Astrocyte of the spinal cord (primary cell): ENCODE results near the gene HOMER1.
A peak's percentile ranks its signal among the peaks of the same experiment; 100 is the strongest.

Source experiments
- DNase-seq: peaks from one replicate; pipeline ENCODE4 v3.0.0; 2011; ENCODE audit warnings: low read depth, low spot score
- H3K4me3 ChIP-seq: 2 replicates; pipeline ENCODE4 v1.5.1; 2011; ENCODE audit warnings: low read depth, mild to moderate bottlenecking, low read length, moderate library complexity
- CTCF ChIP-seq: IDR thresholded peaks from 2 replicates; pipeline ENCODE4 v1.5.1; 2012; ENCODE audit warnings: low read depth, mild to moderate bottlenecking, low read length, inconsistent platforms
- in situ Hi-C: cut with HindIII; loops from 2 replicates; pipeline ENCODE4 v1.10.0; 2017; ENCODE audit warnings: low sequenced_read_pairs

The HOMER1 gene

GRCh38 chr5:79512471-79513307 lies 1.2 kb downstream of the HOMER1 start:
- DNase-seq = peak; percentile 38
- in situ Hi-C loops = no loop called here
- TF ChIP-seq CTCF = no peak
- peak overlapping the region; percentile 74 for H3K4me3 ChIP-seq

- no peak for TF ChIP-seq CTCF
- in situ Hi-C loops = no loop called here
- H3K4me3 ChIP-seq = peak overlapping the region; percentile 74
- peak; percentile 17 for DNase-seq
These were observed 1.9 kb downstream of the HOMER1 start for GRCh38 chr5:79512049-79512448.

GRCh38 chr5:79510638-79511037 lies 3.3 kb downstream of the HOMER1 start:
- in situ Hi-C loops = no loop called here
- DNase-seq = no peak
- TF ChIP-seq CTCF = no peak
- H3K4me3 ChIP-seq = no peak overlapping the region

- no peak for TF ChIP-seq CTCF
- no peak for DNase-seq
- in situ Hi-C loops = no loop called here
- H3K4me3 ChIP-seq = no peak overlapping the region
These were observed 4.6 kb downstream of the HOMER1 start for GRCh38 chr5:79509244-79509885.

GRCh38 chr5:79508794-79509193 lies 5.1 kb downstream of the HOMER1 start:
- H3K4me3 ChIP-seq = no peak overlapping the region
- in situ Hi-C loops = no loop called here
- no peak for TF ChIP-seq CTCF
- no peak for DNase-seq

GRCh38 chr5:79508354-79508753 lies 5.6 kb downstream of the HOMER1 start:
- no peak for TF ChIP-seq CTCF
- DNase-seq = no peak
- in situ Hi-C loops = no loop called here
- no peak overlapping the region for H3K4me3 ChIP-seq
